H9 (cell line): ENCODE measurements around the gene HMGCS2. TPM values are rescaled to one million over a fixed set of nuclear protein-coding genes. Genes with fewer than 3 reads are reported as not detected.

Experiments used
- DNase-seq: peaks from one replicate; pipeline ENCODE4 v3.0.0-alpha.2; 2017
- H2AFZ ChIP-seq: one replicate; pipeline ENCODE4 v1.6.1; 2013; ENCODE audit warnings: mild to moderate bottlenecking, low read length, control low read depth, moderate library complexity
- H2AK5ac ChIP-seq: 2 replicates; pipeline ENCODE4 v1.6.1; 2013; ENCODE audit warnings: low read length, control low read depth, mixed read lengths; ENCODE audit not compliant: insufficient read length
- H2BK120ac ChIP-seq: one replicate; pipeline ENCODE4 v1.6.1; 2013; ENCODE audit warnings: low read depth, mild to moderate bottlenecking, low read length, control low read depth, inconsistent platforms; ENCODE audit not compliant: poor library complexity, severe bottlenecking
- H2BK12ac ChIP-seq: 2 replicates; pipeline ENCODE4 v1.6.1; 2013; ENCODE audit warnings: low read length, control low read depth, mixed read lengths, low read depth; ENCODE audit not compliant: insufficient read length
- H2BK15ac ChIP-seq: 2 replicates; pipeline ENCODE4 v1.6.1; 2013; ENCODE audit warnings: low read depth, low read length, control low read depth
- H2BK20ac ChIP-seq: one replicate; pipeline ENCODE4 v1.6.1; 2013; ENCODE audit warnings: low read depth, mild to moderate bottlenecking, low read length, control low read depth, inconsistent platforms; ENCODE audit not compliant: poor library complexity, severe bottlenecking
- H2BK5ac ChIP-seq: 2 replicates; pipeline ENCODE4 v1.6.1; 2013; ENCODE audit warnings: low read length, control low read depth, mixed read lengths; ENCODE audit not compliant: insufficient read length
- H3K14ac ChIP-seq: 2 replicates; pipeline ENCODE4 v1.6.1; 2013; ENCODE audit warnings: low read length, control low read depth; ENCODE audit not compliant: insufficient read depth
- H3K18ac ChIP-seq: 2 replicates; pipeline ENCODE4 v1.6.1; 2013; ENCODE audit warnings: low read depth, mild to moderate bottlenecking, mixed read lengths, low read length, control low read depth; ENCODE audit not compliant: insufficient read length
- H3K23ac ChIP-seq: 2 replicates; pipeline ENCODE4 v1.6.1; 2013; ENCODE audit warnings: low read length, control low read depth, mixed read lengths, low read depth; ENCODE audit not compliant: insufficient read length
- H3K23me2 ChIP-seq: 2 replicates; pipeline ENCODE4 v1.6.1; 2013; ENCODE audit warnings: low read depth, mild to moderate bottlenecking, mixed read lengths, low read length, control low read depth; ENCODE audit not compliant: insufficient read length, poor library complexity, severe bottlenecking
- H3K27ac ChIP-seq: 2 replicates; pipeline ENCODE4 v1.5.1; 2013; ENCODE audit warnings: low read length, control low read depth, mixed read lengths, low read depth; ENCODE audit not compliant: insufficient read length
- H3K27me3 ChIP-seq: 2 replicates; pipeline ENCODE4 v1.6.1; 2013; ENCODE audit warnings: low read length, control low read depth, inconsistent platforms; ENCODE audit not compliant: insufficient read depth
- H3K4ac ChIP-seq: 2 replicates; pipeline ENCODE4 v1.6.1; 2013; ENCODE audit warnings: low read depth, mild to moderate bottlenecking, control low read depth, inconsistent platforms, low read length, moderate library complexity
- H3K4me1 ChIP-seq: 2 replicates; pipeline ENCODE4 v1.6.1; 2013; ENCODE audit warnings: low read length, control low read depth, inconsistent platforms; ENCODE audit not compliant: insufficient read depth
- H3K4me2 ChIP-seq: 2 replicates; pipeline ENCODE4 v1.6.1; 2013; ENCODE audit warnings: low read length, control low read depth, mixed read lengths; ENCODE audit not compliant: insufficient read length, insufficient read depth
- H3K56ac ChIP-seq: 2 replicates; pipeline ENCODE4 v1.6.1; 2013; ENCODE audit warnings: low read depth, mild to moderate bottlenecking, mixed read lengths, low read length, control low read depth; ENCODE audit not compliant: insufficient read length
- H3K79me1 ChIP-seq: 2 replicates; pipeline ENCODE4 v1.6.1; 2013; ENCODE audit warnings: low read depth, mild to moderate bottlenecking, moderate library complexity, low read length, control low read depth, inconsistent platforms; ENCODE audit not compliant: insufficient read depth, poor library complexity, severe bottlenecking
- H3K79me2 ChIP-seq: 2 replicates; pipeline ENCODE4 v1.6.1; 2013; ENCODE audit warnings: low read length, control low read depth, inconsistent platforms; ENCODE audit not compliant: insufficient read depth
- H3K9ac ChIP-seq: 2 replicates; pipeline ENCODE4 v1.6.1; 2013; ENCODE audit warnings: low read length, control low read depth, mixed read lengths; ENCODE audit not compliant: insufficient read length; ENCODE audit errors: extremely low read depth
- H3K9me3 ChIP-seq: one replicate; pipeline ENCODE4 v1.6.1; 2013; ENCODE audit warnings: low read depth, low read length, inconsistent platforms; ENCODE audit not compliant: control insufficient read depth
- H3T11ph ChIP-seq: one replicate; pipeline ENCODE4 v1.6.1; 2013; ENCODE audit warnings: mild to moderate bottlenecking, low read length, control low read depth, inconsistent platforms
- H4K20me1 ChIP-seq: one replicate; pipeline ENCODE4 v1.6.1; 2013; ENCODE audit not compliant: control insufficient read depth, insufficient read length, insufficient read depth
- H4K5ac ChIP-seq: 2 replicates; pipeline ENCODE4 v1.6.1; 2013; ENCODE audit warnings: low read depth, mild to moderate bottlenecking, mixed read lengths, low read length, control low read depth; ENCODE audit not compliant: insufficient read length
- H4K8ac ChIP-seq: replicated peaks from 2 replicates; pipeline ENCODE4 v1.6.1; 2013; ENCODE audit warnings: low read length, control low read depth, mixed read lengths, low read depth; ENCODE audit not compliant: insufficient read length
- H4K91ac ChIP-seq: 2 replicates; pipeline ENCODE4 v1.6.1; 2013; ENCODE audit warnings: low read depth, mild to moderate bottlenecking, moderate library complexity, mixed read lengths, low read length, control low read depth; ENCODE audit not compliant: insufficient read length
- H3K27ac Mint-ChIP-seq, 3 experiments: 2 replicates in 2 of 3; 3 replicates in 1 of 3; pipeline ENCODE4 v1.8.0; 2020 to 2021; ENCODE audit warnings: mixed read lengths in 3 of 3, mild to moderate bottlenecking in 1 of 3, moderate library complexity in 1 of 3
- H3K27me3 Mint-ChIP-seq: 2 replicates; pipeline ENCODE4 v1.8.0; 2021; ENCODE audit warnings: low read depth, mild to moderate bottlenecking, moderate library complexity, mixed read lengths
- H3K36me3 Mint-ChIP-seq, 3 experiments: 2 replicates in 2 of 3; 3 replicates in 1 of 3; pipeline ENCODE4 v1.8.0; 2020 to 2021; ENCODE audit warnings: low read depth in 3 of 3, mixed read lengths in 3 of 3; ENCODE audit not compliant: insufficient read depth in 1 of 3
- H3K4me1 Mint-ChIP-seq, 2 experiments: 2 replicates each; pipeline ENCODE4 v1.8.0; 2020; ENCODE audit warnings: mixed read lengths in 2 of 2
- H3K4me3 Mint-ChIP-seq, 2 experiments: 2 replicates in 1 of 2; 3 replicates in 1 of 2; pipeline ENCODE4 v1.8.0; 2020 to 2021; ENCODE audit warnings: mild to moderate bottlenecking in 2 of 2, mixed read lengths in 2 of 2, moderate library complexity in 1 of 2
- H3K9me3 Mint-ChIP-seq, 2 experiments: 2 replicates in 1 of 2; 3 replicates in 1 of 2; pipeline ENCODE4 v1.8.0; 2020; ENCODE audit warnings: mild to moderate bottlenecking in 2 of 2, mixed read lengths in 2 of 2, moderate library complexity in 1 of 2
- WGBS: extraction: QIAGEN DNeasy Blood & Tissue Kit; methylation state at CpG from one replicate; pipeline ENCODE4 v1.1.7; 2013; ENCODE audit warnings: missing lambda C conversion rate, low lambda C conversion rate, mixed read lengths; ENCODE audit not compliant: insufficient read length; ENCODE audit errors: extremely low coverage; 5-methylcytosine and 5-hydroxymethylcytosine counted together
- total RNA-seq: library from RNA; stranded (reverse); gene quantifications from 2 replicates; pipeline ENCODE4 v1.2.1, GENCODE V29; 2021
- TF ChIP-seq, protein P1 (sequence below): fragments of 200-600 bp; sonication (generic); conservative IDR thresholded peaks from 3 replicates; pipeline ENCODE4 v1.8.0; 2021; ENCODE audit warnings: antibody characterized with exemption, mild to moderate bottlenecking

Gene HMGCS2
- total RNA-seq, 1 experiment from 2014 or later, result not detected

DNA sequence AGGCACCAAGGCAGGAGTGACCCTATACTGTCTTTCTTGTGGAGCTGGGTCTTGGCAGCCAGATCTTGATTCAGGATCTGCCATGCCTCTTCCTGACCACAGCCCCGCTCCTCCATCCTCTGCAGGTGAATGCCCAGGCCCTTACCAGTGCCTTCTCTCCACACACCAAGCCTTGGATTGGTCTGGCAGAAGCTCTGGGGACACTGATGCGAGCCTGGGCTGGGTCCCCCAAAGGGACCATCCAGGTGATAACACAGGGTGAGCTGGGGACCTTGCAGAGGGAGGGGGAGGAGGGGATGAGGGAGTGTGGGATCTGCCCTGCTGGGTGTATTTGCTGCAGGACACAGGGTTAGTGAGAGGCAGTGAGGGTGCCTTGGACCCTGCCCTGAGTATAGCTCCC lies 28.4 kb downstream of the HMGCS2 start:
- no peak overlapping the region for H2BK15ac ChIP-seq
- no peak overlapping the region for H2BK120ac ChIP-seq
- no peak overlapping the region for H3K4me3 Mint-ChIP-seq
- H3K23me2 ChIP-seq, result no peaks in the 10 kb centered on the region
- H2BK12ac ChIP-seq, result no peak overlapping the region
- H3K27ac Mint-ChIP-seq, result peak overlapping the region in 1 of 3 experiments; percentile 77; a peak in 2 of 7 replicates
- no peaks in the 10 kb centered on the region; the same call in none of the 2 replicates for H3K27me3 Mint-ChIP-seq
- H2AK5ac ChIP-seq, result no peak overlapping the region
- H3K18ac ChIP-seq, result no peak overlapping the region
- no peak overlapping the region for H4K91ac ChIP-seq
- peaks cover 3% of the 10 kb centered on the region for H3K79me1 ChIP-seq
- no peak overlapping the region for H2BK5ac ChIP-seq
- H3K56ac ChIP-seq, result no peak overlapping the region
- H3K14ac ChIP-seq, result no peak overlapping the region
- H3K27ac ChIP-seq, result no peak overlapping the region
- no peak overlapping the region for H3K4ac ChIP-seq
- no peak overlapping the region for H3K4me2 ChIP-seq
- no CpG with 5 or more reads among the region's 2 CpGs for WGBS
- H3K27me3 ChIP-seq, result no peaks in the 10 kb centered on the region; the same call in 1 of the 2 replicates
- no peak overlapping the region for H3K23ac ChIP-seq
- H3T11ph ChIP-seq, result no peak overlapping the region
- no peaks in the 10 kb centered on the region; a peak in 1 of 5 replicates for H3K9me3 Mint-ChIP-seq
- DNase-seq, result no peak
- H3K9me3 ChIP-seq, result no peaks in the 10 kb centered on the region
- TF ChIP-seq, protein P1, sequence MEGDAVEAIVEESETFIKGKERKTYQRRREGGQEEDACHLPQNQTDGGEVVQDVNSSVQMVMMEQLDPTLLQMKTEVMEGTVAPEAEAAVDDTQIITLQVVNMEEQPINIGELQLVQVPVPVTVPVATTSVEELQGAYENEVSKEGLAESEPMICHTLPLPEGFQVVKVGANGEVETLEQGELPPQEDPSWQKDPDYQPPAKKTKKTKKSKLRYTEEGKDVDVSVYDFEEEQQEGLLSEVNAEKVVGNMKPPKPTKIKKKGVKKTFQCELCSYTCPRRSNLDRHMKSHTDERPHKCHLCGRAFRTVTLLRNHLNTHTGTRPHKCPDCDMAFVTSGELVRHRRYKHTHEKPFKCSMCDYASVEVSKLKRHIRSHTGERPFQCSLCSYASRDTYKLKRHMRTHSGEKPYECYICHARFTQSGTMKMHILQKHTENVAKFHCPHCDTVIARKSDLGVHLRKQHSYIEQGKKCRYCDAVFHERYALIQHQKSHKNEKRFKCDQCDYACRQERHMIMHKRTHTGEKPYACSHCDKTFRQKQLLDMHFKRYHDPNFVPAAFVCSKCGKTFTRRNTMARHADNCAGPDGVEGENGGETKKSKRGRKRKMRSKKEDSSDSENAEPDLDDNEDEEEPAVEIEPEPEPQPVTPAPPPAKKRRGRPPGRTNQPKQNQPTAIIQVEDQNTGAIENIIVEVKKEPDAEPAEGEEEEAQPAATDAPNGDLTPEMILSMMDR, result no peak
- no peaks in the 10 kb centered on the region for H4K20me1 ChIP-seq
- peaks cover 58 to 90% (median 83%) of the 10 kb centered on the region in 3 experiments for H3K36me3 Mint-ChIP-seq
- no peak overlapping the region for H3K9ac ChIP-seq
- H3K4me1 ChIP-seq, result no peaks in the 10 kb centered on the region
- H3K79me2 ChIP-seq, result no peaks in the 10 kb centered on the region
- H3K4me1 Mint-ChIP-seq, result peaks cover 0 to 9% of the 10 kb centered on the region in 2 experiments; a peak in 3 of 4 replicates
- H2BK20ac ChIP-seq, result no peak overlapping the region
- no peak overlapping the region for H4K5ac ChIP-seq
- H2AFZ ChIP-seq, result no peak overlapping the region
- no peak overlapping the region for H4K8ac ChIP-seq
